Measurements from ENCODE around the gene NAGS. TPM values are rescaled to one million over a fixed set of nuclear protein-coding genes. Genes with fewer than 3 reads are reported as not detected.

The NAGS gene
- total RNA-seq, 1 experiment from 2014 or later = 10.0 TPM

DNA sequence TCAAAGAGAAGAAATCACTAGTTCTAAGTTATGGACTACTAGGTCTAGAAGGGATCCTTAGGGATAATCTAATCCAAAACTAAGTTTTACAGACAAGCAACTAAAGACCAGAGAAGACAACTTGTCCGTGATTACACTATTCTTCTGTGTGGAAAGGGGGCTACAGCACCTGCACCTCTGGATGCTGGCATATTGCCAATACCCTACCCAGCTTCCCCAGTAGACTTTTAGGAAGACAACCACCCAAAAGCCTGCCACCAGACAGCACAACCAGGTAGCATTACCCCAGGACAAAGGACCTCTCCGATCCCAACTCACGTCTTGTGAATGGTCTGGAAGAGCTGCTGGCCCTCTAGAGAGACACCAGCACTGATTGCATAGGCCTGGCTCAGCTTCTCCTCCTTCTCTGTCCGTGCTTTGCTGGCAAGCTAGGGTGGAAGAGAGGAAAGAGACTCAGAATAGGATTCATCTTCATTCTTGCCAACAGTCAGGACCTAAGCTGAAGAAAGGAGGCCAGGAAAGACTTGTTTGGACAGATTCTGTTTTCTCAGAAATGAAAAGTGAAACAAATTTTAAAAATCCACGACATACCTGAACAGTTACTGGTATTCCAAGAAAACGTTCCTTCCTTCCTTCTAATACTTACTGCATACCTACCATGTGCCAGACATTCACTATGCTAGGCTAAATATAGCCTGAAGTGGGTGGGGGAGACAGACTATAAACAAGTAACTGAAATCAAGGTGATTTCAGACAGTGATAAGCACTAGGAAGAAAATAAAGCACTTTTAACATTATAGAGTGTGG is 35.6 kb downstream of the NAGS start:
- Histone ChIP-seq H3K4me3 (replicated peaks in 1 of 2; ENCODE audit: low read depth in 1 of 2, low read length in 2 of 2) (no peak overlapping the region), H3K36me3 (ENCODE audit: control insufficient read depth in 1 of 2, insufficient read depth in 2 of 2, low read length in 2 of 2) (peaks cover 29 to 40% of the 10 kb centered on the region in 2 experiments; a peak in 3 of 4 replicates), H3K9me2 (ENCODE audit: insufficient read depth) (no peaks in the 10 kb centered on the region), H2AFZ (ENCODE audit: low read depth, low read length, poor library complexity, severe bottlenecking) (no peak overlapping the region), H3K9me3 (ENCODE audit: control insufficient read depth in 1 of 2, insufficient read depth in 1 of 2, low read depth in 1 of 2, low read length in 2 of 2) (no peaks in the 10 kb centered on the region), H3K27ac (ENCODE audit: low read depth, low read length) (no peak overlapping the region), H4K20me1 (ENCODE audit: insufficient read depth) (peaks cover 12% of the 10 kb centered on the region; the same call in 1 of the 2 replicates), H3K4me1 (ENCODE audit: control insufficient read depth in 1 of 2, insufficient read depth in 2 of 2, low read length in 2 of 2) (no peaks in the 10 kb centered on the region), H3K4me2 (ENCODE audit: low read length) (no peak overlapping the region), H3K79me2 (ENCODE audit: insufficient read depth, low read length) (peaks cover 79% of the 10 kb centered on the region), H3K9ac (ENCODE audit: low read length) (no peak overlapping the region), H3K27me3 (ENCODE audit: insufficient read depth, low read length) (no peaks in the 10 kb centered on the region)
- ChIA-PET RAD21 (ENCODE audit: low non-redundant PET in 1 of 2, low total read pairs in 2 of 2, uncharacterized antibody in 2 of 2, unreplicated experiment in 2 of 2) (no interaction called here), CTCF (no interaction called here), POLR2A (no interaction called here)
- no peak for ATAC-seq
- intact Hi-C loops (cut with micrococcal nuclease) = loop anchor here (2.0 kb wide), 1 partner anchor 161 kb away; no protein-coding TSS in a partner anchor
- no TSS peak for BruUV-seq (replicated peaks)
- TF ChIP-seq CEBPB (IDR thresholded peaks at IDR 0.05; ENCODE audit: low read depth) (no peak), ZNF274 (IDR thresholded peaks at IDR 0.05; ENCODE audit: low read depth, low read length) (no peak), SP1 (IDR thresholded peaks at IDR 0.05; ENCODE audit: low read depth) (no peak), JUND (IDR thresholded peaks at IDR 0.05) (no peak), EZH2 (IDR thresholded peaks at IDR 0.05) (no peak), EGR1 (IDR thresholded peaks at IDR 0.05; ENCODE audit: low read depth) (no peak), TCF7L2 (IDR thresholded peaks at IDR 0.05; ENCODE audit: borderline replicate concordance, extremely low read depth, insufficient read depth, insufficient read length) (no peak), POLR2A (IDR thresholded peaks at IDR 0.05; ENCODE audit: borderline replicate concordance, extremely low read depth, insufficient read depth, insufficient read length) (no peak), YY1 (IDR thresholded peaks at IDR 0.05; ENCODE audit: extremely low read depth, insufficient replicate concordance, low read depth, low read length) (no peak), EZH2phosphoT487 (IDR thresholded peaks at IDR 0.05; ENCODE audit: borderline replicate concordance) (no peak), SIN3A (IDR thresholded peaks at IDR 0.05; ENCODE audit: low read depth) (no peak), ELF1 (IDR thresholded peaks at IDR 0.05; ENCODE audit: borderline replicate concordance, low read depth) (no peak), RAD21 (IDR thresholded peaks at IDR 0.05; ENCODE audit: low read depth) (no peak)
- TF ChIP-seq, protein P1, sequence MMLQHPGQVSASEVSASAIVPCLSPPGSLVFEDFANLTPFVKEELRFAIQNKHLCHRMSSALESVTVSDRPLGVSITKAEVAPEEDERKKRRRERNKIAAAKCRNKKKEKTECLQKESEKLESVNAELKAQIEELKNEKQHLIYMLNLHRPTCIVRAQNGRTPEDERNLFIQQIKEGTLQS (IDR thresholded peaks at IDR 0.05) = no peak
- TF ChIP-seq, protein P2, sequence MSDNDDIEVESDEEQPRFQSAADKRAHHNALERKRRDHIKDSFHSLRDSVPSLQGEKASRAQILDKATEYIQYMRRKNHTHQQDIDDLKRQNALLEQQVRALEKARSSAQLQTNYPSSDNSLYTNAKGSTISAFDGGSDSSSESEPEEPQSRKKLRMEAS (IDR thresholded peaks at IDR 0.05) = no peak
- TF ChIP-seq, protein P3, sequence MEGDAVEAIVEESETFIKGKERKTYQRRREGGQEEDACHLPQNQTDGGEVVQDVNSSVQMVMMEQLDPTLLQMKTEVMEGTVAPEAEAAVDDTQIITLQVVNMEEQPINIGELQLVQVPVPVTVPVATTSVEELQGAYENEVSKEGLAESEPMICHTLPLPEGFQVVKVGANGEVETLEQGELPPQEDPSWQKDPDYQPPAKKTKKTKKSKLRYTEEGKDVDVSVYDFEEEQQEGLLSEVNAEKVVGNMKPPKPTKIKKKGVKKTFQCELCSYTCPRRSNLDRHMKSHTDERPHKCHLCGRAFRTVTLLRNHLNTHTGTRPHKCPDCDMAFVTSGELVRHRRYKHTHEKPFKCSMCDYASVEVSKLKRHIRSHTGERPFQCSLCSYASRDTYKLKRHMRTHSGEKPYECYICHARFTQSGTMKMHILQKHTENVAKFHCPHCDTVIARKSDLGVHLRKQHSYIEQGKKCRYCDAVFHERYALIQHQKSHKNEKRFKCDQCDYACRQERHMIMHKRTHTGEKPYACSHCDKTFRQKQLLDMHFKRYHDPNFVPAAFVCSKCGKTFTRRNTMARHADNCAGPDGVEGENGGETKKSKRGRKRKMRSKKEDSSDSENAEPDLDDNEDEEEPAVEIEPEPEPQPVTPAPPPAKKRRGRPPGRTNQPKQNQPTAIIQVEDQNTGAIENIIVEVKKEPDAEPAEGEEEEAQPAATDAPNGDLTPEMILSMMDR (IDR thresholded peaks at IDR 0.05 in 2 of 3, conservative IDR thresholded peaks at IDR 0.05 in 1 of 3; ENCODE audit: borderline replicate concordance in 1 of 3, insufficient read depth in 1 of 3, low read depth in 2 of 3, low read length in 2 of 3) = no peak
- TF ChIP-seq, protein P4, sequence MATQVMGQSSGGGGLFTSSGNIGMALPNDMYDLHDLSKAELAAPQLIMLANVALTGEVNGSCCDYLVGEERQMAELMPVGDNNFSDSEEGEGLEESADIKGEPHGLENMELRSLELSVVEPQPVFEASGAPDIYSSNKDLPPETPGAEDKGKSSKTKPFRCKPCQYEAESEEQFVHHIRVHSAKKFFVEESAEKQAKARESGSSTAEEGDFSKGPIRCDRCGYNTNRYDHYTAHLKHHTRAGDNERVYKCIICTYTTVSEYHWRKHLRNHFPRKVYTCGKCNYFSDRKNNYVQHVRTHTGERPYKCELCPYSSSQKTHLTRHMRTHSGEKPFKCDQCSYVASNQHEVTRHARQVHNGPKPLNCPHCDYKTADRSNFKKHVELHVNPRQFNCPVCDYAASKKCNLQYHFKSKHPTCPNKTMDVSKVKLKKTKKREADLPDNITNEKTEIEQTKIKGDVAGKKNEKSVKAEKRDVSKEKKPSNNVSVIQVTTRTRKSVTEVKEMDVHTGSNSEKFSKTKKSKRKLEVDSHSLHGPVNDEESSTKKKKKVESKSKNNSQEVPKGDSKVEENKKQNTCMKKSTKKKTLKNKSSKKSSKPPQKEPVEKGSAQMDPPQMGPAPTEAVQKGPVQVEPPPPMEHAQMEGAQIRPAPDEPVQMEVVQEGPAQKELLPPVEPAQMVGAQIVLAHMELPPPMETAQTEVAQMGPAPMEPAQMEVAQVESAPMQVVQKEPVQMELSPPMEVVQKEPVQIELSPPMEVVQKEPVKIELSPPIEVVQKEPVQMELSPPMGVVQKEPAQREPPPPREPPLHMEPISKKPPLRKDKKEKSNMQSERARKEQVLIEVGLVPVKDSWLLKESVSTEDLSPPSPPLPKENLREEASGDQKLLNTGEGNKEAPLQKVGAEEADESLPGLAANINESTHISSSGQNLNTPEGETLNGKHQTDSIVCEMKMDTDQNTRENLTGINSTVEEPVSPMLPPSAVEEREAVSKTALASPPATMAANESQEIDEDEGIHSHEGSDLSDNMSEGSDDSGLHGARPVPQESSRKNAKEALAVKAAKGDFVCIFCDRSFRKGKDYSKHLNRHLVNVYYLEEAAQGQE (IDR thresholded peaks at IDR 0.05; ENCODE audit: low read depth) = no peak
- no peak for DNase-seq (ENCODE audit: low read depth, low spot score)

All from HCT116 (cell line).